ENCODE data around the gene UGT2B28. TPM values are rescaled to one million over a fixed set of nuclear protein-coding genes. Genes with fewer than 3 reads are reported as not detected.
"Not testable (repeated sequence)": the region's sequence is repeated elsewhere in the genome, so short reads cannot be mapped to it uniquely, and the experiment has no call there.

Gene UGT2B28
- total RNA-seq, 1 donor from 2014 or later, result not detected

GRCh38 chr4:69330345-69331047, 50.2 kb downstream of the UGT2B28 start:
- intact Hi-C loops (cut with DNase I), result no loop called here
- no peak overlapping the region for H3K4me3 ChIP-seq
- H3K36me3 ChIP-seq, result no peaks in the 10 kb centered on the region
- DNase-seq (no peak), ATAC-seq (no peak)
- no peak overlapping the region for H3K27ac ChIP-seq
- H3K9me3 ChIP-seq, result no peaks in the 10 kb centered on the region
- no peaks in the 10 kb centered on the region for H3K27me3 ChIP-seq (ENCODE audit: low read depth)
- no peak for TF ChIP-seq CTCF (IDR thresholded peaks at IDR 0.05)
- H3K4me1 ChIP-seq, result no peaks in the 10 kb centered on the region

DNA sequence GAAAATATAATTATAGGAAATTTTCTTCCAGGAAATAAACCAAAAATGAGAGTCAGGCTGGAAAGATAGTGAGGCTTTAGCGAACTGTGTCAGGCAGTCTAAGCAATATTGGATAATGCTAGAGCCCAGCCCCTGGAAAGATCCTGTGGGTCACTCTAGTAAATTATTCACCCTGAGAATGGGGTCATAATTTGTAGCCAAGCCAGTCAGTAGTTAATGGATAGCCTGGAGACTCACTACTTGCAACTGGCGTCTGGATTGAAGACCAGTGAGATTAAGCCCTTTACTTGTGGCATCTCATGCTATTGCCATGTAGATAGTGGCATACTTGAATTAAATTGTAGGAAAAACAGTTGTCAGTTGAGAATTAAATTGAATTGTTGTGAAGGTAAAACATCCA, 51.0 kb downstream of the UGT2B28 start:
- ATAC-seq; intact Hi-C loops (cut with DNase I): not testable (repeated sequence)

GRCh38 chr4:69335485-69335884, 55.2 kb downstream of the UGT2B28 start:
- H3K27me3 ChIP-seq (ENCODE audit: low read depth); H3K4me3 ChIP-seq; ATAC-seq; intact Hi-C loops (cut with DNase I); DNase-seq; H3K36me3 ChIP-seq; H3K4me1 ChIP-seq; H3K9me3 ChIP-seq; H3K27ac ChIP-seq: not testable (repeated sequence)

More for the DNA sequence above, 51.0 kb downstream of the UGT2B28 start:
- H3K27me3 ChIP-seq (ENCODE audit: low read depth); H3K36me3 ChIP-seq; DNase-seq; H3K4me1 ChIP-seq; H3K4me3 ChIP-seq; H3K27ac ChIP-seq; H3K9me3 ChIP-seq: not testable (repeated sequence)

DNA sequence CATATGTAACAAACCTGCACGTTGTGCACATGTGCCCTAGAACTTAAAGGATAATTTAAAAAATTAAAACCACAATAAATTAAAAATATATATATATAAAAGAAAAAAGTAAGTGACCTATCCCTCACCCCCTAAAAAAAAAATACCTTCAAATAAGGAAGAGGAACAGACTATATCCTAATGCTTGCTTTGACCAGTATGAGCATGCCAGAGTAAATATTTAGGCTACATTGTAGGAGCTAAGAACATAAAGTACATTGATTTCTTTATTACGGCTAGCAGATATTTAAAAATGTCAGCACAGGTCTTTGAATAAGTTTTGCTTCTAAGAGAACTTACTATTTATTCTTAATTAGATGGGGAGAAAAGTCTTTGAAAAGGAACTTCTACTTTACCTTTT, 62.8 kb downstream of the UGT2B28 start:
- H3K4me3 ChIP-seq; H3K27ac ChIP-seq; DNase-seq; H3K36me3 ChIP-seq; intact Hi-C loops (cut with DNase I); H3K4me1 ChIP-seq; H3K27me3 ChIP-seq (ENCODE audit: low read depth); ATAC-seq; H3K9me3 ChIP-seq: not testable (repeated sequence)

- H3K36me3 ChIP-seq; ATAC-seq; H3K4me1 ChIP-seq; H3K27me3 ChIP-seq (ENCODE audit: low read depth); DNase-seq; H3K9me3 ChIP-seq; intact Hi-C loops (cut with DNase I); H3K4me3 ChIP-seq; H3K27ac ChIP-seq: not testable (repeated sequence)
Measured at GRCh38 chr4:69343558-69344420, 63.5 kb downstream of the UGT2B28 start.

Other genes with a start within 250 kb of the UGT2B28 start
- gene UGT2B7, start 184.0 kb upstream of the UGT2B28 start, total RNA-seq, result not detected
- not detected for gene UGT2B11, start 65.7 kb upstream of the UGT2B28 start, total RNA-seq
- not detected for gene UGT2B4, start 215.4 kb downstream of the UGT2B28 start, total RNA-seq

Measured in lower lobe of right lung (tissue), 2 donors.